Fibroblast of pulmonary artery (primary cell): ENCODE data around the gene RBMS3.

Experiments used
- DNase-seq: peaks from one replicate; pipeline ENCODE4 v3.0.0-alpha.2; 2010; ENCODE audit warnings: low read depth
- H3K4me3 ChIP-seq: replicated peaks from 2 replicates; pipeline ENCODE4 v1.5.1; 2011; ENCODE audit warnings: low read depth, mild to moderate bottlenecking, control low read depth, low read length, moderate library complexity
- CTCF ChIP-seq: IDR thresholded peaks from 2 replicates; pipeline ENCODE4 v1.5.1; 2011; ENCODE audit warnings: mild to moderate bottlenecking, control low read depth, low read length, inconsistent platforms; ENCODE audit errors: missing control alignments

The RBMS3 gene

GRCh38 chr3:29242296-29242695, 38.6 kb upstream of the RBMS3 start:
- TF ChIP-seq CTCF = no peak
- no peak overlapping the region for H3K4me3 ChIP-seq
- no peak for DNase-seq

- no peak overlapping the region for H3K4me3 ChIP-seq
- TF ChIP-seq CTCF = no peak
- DNase-seq = no peak
These were observed 35.4 kb upstream of the RBMS3 start for GRCh38 chr3:29245441-29245840.

GRCh38 chr3:29247088-29247745, 33.7 kb upstream of the RBMS3 start:
- TF ChIP-seq CTCF = no peak
- H3K4me3 ChIP-seq = no peak overlapping the region
- no peak for DNase-seq

GRCh38 chr3:29249829-29250345, 31.0 kb upstream of the RBMS3 start:
- no peak for TF ChIP-seq CTCF
- no peak for DNase-seq
- H3K4me3 ChIP-seq = no peak overlapping the region

GRCh38 chr3:29255854-29256696, 24.8 kb upstream of the RBMS3 start:
- no peak overlapping the region for H3K4me3 ChIP-seq
- no peak for TF ChIP-seq CTCF
- DNase-seq = peak; percentile 20

GRCh38 chr3:29258161-29258560, 22.7 kb upstream of the RBMS3 start:
- no peak for TF ChIP-seq CTCF
- no peak for DNase-seq

More at GRCh38 chr3:29258161-29258560, 22.7 kb upstream of the RBMS3 start:
- H3K4me3 ChIP-seq = no peak overlapping the region
